Glomerular endothelial cell (primary cell): ENCODE measurements around the gene CDKN2C. TPM values are rescaled to one million over a fixed set of nuclear protein-coding genes. Genes with fewer than 3 reads are reported as not detected.
"Not testable (repeated sequence)": the region's sequence is repeated elsewhere in the genome, so short reads cannot be mapped to it uniquely, and the experiment has no call there.

Experiments used
- DNase-seq: peaks from one replicate; pipeline ENCODE4 v3.0.0-alpha.2; 2011; ENCODE audit warnings: low read depth, low spot score; ENCODE audit errors: extremely low read depth
- total RNA-seq: library from RNA; depleted of rRNA; stranded (reverse); fragments of >200 nt; gene quantifications from 2 replicates; pipeline ENCODE4 v1.2.3, GENCODE V29; 2015

The CDKN2C gene
- total RNA-seq, 1 donor from 2014 or later, result 3.3 TPM

GRCh38 chr1:50978144-50978851 lies 8.3 kb downstream of the CDKN2C start:
- no peak for DNase-seq

GRCh38 chr1:50978852-50979781 lies 9.1 kb downstream of the CDKN2C start:
- DNase-seq, result no peak

- DNase-seq, result no peak
These were observed 9.9 kb downstream of the CDKN2C start for GRCh38 chr1:50979937-50980336.

- no peak for DNase-seq
These were observed 10.5 kb downstream of the CDKN2C start for GRCh38 chr1:50980505-50980904.

DNA sequence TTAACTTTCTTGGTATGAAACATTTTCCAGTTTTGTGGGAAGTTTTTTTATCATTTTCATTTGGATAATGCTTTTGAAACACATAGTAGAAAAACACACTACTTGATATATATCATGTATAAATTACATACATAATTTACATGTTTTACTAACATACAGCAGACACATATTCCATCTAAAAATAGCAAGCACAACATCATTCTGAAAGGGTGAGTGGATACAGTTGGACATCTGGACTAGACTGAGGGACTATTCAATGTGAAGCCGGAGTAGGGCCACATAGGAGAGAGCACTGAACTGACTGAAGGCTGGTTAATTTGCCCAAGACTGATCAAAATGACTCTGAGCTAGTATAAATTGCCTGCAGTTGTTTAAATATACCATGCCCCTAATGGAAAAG lies 11.7 kb downstream of the CDKN2C start:
- no peak for DNase-seq

GRCh38 chr1:50982611-50983010 lies 12.6 kb downstream of the CDKN2C start:
- no peak for DNase-seq

DNA sequence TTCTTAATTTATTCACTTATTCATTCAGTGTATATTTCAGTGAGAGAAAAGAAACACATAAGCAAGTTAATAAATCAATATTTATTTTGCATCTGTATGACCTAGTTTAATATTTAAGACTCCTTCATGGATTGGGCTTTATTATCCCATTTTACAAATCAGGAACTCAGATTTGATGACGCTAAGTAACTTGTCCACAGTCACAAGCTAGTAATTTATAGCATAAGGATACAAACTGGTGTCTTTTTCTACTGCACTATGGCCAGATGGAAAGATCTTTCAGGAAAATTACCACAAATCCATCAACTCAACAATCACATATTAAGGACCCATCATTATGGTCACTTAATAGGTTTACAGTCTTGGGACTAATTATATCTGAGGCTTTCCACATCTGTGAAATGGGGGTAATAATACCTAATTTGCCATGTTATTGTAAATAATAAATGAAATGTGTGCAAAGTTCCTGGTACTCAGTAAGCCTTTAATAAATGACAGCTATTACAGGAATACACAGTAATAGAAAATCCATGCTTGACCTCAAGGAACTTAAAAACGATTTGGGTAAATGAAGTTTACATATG lies 13.3 kb downstream of the CDKN2C start:
- no peak for DNase-seq

- DNase-seq, result no peak
These were observed 15.0 kb downstream of the CDKN2C start for GRCh38 chr1:50985094-50985493.

- DNase-seq, result no peak
These were observed 16.6 kb downstream of the CDKN2C start for GRCh38 chr1:50986653-50987052.

GRCh38 chr1:50989694-50990093 lies 19.6 kb downstream of the CDKN2C start:
- DNase-seq, result no peak

- no peak for DNase-seq
These were observed 22.7 kb downstream of the CDKN2C start for GRCh38 chr1:50992532-50993318.

- DNase-seq, result no peak
These were observed 23.6 kb downstream of the CDKN2C start for GRCh38 chr1:50993645-50994044.

DNA sequence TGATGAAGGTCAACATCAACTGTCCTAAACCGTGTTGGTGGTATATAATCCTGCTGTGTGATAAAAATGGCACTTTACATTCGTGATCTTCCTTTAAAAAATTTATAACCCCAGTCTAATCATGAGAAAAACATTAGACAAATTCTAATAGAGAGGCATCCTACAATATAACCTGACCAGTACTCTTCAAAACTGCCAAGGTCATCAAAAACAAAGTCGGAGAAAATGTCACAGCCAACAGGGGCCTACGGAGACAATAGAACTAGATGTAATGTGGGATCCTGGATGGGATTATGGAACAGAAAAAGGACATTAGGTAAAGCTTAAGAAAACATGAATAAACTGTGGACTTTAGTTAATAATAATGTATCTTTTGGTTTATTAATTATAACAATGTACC lies 25.0 kb downstream of the CDKN2C start:
- DNase-seq, result no peak

DNA sequence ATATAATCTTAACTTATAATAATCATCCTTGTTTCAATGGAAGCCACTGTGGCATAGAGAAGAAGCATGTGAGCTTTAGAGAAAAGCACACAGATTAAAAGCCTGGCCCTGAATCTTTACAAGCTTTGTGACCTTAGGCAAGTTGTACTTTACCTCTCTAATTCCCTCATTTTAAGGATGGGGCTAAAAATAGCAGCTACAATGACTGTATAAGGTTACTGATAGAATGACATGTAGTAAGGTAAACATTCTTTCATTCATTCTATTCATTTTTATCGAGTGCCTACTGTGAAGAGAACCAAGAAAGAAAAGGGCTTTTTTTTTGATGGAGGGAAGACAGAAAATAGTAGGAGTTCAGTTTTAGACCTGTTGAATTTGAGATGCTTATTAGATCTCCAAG lies 25.6 kb downstream of the CDKN2C start:
- no peak for DNase-seq

DNA sequence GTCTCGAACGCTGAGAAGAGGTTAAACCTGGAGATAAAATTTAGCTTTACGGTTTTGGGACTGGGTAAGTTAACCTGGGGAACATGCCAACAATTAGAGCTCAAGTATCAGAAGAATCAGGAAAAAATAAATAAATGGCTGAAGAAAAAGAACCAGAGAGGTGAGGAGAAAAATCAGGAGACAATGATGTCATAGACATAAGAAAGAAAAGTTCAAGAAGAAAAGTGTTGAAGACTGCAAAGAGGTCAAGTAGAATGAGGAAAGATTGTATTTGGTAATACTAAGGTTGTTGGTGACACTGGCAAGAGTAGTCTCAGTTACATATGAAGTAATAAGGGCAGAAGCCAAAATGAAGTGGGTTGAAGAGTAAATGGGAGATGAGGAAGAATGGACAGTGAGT lies 26.0 kb downstream of the CDKN2C start:
- DNase-seq, result no peak

DNA sequence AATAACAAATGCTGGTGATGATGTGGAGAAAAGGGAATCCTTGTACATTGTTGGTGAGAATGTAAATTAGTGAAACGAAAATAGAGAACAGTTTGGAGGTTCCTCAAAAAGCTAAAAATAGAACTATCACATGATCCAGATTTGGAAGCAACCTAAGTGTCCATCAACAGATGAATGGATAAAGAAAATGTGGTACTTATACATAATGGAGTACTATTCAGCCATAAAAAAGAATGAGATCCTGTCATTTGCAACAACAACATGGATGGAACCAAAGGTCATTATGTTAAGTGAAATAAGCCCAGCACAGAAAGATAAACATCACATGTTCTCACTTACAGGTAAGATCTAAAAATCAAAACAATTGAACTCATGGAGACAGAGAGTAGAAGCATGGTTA lies 29.3 kb downstream of the CDKN2C start:
- DNase-seq, result not testable (repeated sequence)

- no peak for DNase-seq
These were observed 30.1 kb downstream of the CDKN2C start for GRCh38 chr1:51000160-51000559.

DNA sequence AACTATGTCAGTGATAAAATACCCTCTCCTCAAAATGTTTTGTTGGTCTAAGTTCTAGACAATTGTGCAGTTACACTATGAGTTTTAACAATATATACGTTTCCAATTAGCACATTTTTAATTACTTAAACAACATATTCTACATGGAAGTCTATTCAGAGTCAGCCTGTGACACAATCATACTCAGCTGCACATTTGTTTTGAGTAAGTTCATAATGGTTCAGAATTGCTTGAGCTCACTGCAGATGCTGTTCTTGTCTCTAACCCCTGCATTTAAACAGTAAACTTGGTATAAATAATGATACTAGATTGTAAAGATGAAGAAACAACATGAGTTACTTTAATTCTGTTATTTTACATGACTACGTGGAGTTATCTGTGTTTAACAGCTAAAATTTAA lies 30.6 kb downstream of the CDKN2C start:
- no peak for DNase-seq

- DNase-seq, result no peak
These were observed 32.5 kb downstream of the CDKN2C start for GRCh38 chr1:51002516-51002915.

- DNase-seq, result not testable (repeated sequence)
These were observed 35.5 kb downstream of the CDKN2C start for GRCh38 chr1:51005549-51005948.

- no peak for DNase-seq
These were observed 39.3 kb downstream of the CDKN2C start for GRCh38 chr1:51009381-51009780.
